Activated CD4-positive, alpha-beta T cell treated with anti-CD3 and anti-CD28 coated beads, Interleukin-10, Interleukin-2, amounts not matched to agents 100 ng/mL and 50 ng/mL, durations not matched to agents 16 hours and 8 hours (primary cell): ENCODE measurements around the gene PPP1R3F.
A peak's percentile ranks its signal among the peaks of the same experiment; 100 is the strongest.

ENCODE experiments used
- DNase-seq: peaks from one replicate; pipeline ENCODE4 v3.0.0-alpha.2; 2020

Gene PPP1R3F, protein sequence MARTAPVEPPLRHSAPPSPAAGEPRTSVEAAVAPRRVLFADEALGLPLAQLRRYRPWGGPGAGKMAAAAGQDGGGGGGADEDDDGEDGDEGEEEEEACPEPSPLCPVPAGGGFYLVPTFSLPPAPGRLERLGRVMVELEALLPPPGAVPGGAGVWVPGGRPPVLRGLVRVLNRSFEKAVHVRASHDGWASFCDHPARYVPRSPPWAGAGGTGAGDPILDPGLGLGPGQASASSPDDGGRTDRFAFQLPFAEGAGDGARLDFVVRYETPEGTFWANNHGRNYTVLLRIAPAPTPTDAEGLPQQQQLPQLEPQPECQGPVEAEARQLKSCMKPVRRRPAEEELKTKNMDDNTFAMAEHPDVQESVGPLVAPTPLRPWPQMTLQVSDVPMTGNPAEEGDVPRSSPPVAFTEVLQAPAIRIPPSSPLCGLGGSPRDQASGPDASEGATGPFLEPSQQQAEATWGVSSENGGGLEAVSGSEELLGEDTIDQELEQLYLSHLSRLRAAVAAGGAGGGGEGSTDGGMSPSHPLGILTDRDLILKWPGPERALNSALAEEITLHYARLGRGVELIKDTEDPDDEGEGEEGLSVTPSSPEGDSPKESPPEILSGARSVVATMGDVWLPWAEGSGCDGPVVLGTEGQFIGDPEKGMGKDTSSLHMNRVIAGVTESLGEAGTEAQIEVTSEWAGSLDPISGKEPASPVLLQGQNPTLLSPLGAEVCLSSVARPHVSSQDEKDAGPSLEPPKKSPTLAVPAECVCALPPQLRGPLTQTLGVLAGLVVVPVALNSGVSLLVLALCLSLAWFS

DNA sequence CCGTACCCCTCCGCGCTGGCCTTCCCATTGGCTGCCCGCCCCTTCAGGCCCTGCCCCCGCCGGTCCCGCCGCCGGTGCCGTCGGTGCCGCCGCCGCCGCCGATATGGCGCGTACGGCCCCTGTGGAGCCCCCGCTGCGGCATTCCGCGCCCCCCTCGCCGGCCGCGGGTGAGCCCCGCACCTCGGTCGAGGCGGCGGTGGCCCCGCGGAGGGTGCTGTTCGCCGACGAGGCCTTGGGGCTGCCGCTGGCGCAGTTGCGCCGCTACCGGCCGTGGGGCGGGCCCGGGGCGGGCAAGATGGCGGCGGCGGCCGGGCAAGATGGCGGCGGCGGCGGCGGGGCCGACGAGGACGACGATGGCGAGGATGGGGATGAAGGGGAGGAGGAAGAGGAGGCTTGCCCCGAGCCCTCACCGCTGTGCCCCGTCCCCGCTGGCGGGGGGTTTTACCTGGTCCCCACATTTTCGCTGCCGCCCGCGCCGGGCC is at the start of gene PPP1R3F:
Gene PPP1R3F (plus strand): TSS at position 27 of the 482 bp plus-strand sequence. CDS start 77 bp downstream, at position 104.
- DNase-seq, result no peak

- DNase-seq, result no peak
Observed at GRCh38 chrX:49220100-49220499, 49.5 kb upstream of the PPP1R3F start.

GRCh38 chrX:49221868-49222267 is 47.7 kb upstream of the PPP1R3F start:
- DNase-seq, result no peak

DNA sequence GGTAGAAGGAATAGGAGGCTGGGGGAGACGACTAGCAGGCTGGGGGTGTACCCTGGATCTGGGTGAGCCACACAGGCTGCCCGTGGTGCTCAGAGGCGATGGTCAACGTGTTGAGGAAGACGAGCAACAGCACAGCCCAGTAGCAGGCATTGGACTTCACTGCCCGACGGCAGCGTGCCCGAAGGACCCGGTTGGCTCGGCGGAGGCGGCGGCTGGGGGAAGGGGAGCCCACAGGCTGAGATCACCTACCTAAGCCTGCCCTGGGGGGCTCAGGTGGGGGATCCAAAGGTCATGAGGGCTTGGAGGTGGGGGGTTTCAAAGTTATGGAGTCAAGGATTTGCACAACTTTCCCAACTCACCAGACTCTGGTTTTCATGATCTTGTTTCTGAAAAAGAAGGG is 43.7 kb upstream of the PPP1R3F start:
- no peak for DNase-seq

DNA sequence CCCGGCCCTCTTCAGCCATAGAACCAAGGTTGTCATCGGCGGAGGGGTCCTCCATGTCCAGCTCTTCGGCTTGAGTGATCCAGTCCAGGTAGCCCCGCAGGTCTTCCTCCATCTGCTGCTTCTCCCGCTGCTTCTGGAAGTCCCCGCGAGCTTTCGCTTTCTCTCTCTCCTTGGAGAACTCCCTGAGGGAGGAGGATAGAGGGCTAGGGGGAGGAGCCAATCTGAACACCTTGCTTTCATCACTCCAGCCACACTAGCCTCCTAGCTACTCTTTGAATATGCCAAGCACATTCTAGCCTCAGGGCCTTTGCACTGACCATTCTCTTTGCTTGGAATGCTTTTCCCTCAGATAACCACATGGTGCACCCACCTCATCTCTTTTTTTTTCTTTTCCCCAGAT is 42.6 kb upstream of the PPP1R3F start:
- DNase-seq, result no peak

GRCh38 chrX:49227726-49228125 is 41.9 kb upstream of the PPP1R3F start:
- no peak for DNase-seq

GRCh38 chrX:49228185-49228584 is 41.4 kb upstream of the PPP1R3F start:
- no peak for DNase-seq

DNA sequence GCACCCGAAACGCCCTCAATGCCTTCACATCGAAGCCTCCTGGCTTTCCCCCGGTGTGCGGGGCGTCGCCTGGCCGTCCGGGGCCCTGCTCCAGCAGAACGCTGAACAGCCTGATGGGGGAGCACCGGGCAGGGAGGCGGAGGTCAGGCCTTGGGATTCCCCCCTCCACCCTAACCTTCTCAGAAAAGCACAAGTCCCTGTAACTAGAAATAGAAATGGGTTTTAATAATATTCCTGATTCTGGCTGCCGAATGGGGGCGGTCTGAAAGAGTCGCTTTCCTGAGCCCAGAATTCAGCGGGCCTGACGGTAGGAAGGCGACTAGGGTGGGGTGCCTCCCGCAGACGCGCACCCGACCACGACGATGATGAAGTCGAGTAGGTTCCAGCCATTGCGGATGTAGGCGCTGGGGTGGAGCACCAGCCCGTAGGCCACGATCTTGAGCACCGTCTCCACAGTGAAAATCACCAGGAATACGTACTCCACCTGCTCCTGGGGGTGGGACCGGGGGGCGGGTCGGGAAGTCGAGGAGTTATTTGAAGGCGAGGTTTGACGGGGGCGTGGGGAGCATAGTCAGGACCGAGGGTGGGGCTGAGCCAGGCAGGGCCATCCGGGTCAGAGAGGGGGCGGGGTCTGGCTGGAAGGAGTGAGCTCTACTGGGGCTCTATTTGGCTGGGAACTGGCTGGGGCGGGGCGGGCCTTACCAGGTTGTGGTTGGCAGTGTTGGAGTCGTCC is 38.9 kb upstream of the PPP1R3F start:
- DNase-seq, result peak; percentile 62

- DNase-seq, result no peak
Observed at GRCh38 chrX:49231333-49232000, 38.1 kb upstream of the PPP1R3F start.

DNA sequence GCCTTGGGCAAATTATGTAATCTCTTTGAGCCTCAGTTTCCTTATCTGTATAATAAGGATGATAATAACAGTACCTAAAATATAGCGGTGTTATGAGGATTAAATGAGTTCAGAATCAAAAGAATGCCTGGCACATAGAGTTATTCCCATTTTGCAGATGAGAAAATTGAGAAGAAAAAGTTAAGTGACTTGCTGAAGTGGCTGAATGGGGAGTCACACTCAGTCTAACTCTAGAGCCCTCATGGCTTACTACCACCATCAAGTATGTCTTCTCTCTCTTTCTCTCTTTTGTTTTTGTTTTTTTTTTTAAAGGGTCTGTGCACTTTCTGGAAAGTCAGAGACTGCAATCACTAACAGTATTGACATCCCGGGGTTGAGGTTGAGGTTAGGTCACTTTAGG is 37.1 kb upstream of the PPP1R3F start:
- no peak for DNase-seq

GRCh38 chrX:49233176-49233575 is 36.4 kb upstream of the PPP1R3F start, which contains the start of gene CACNA1F:
Gene CACNA1F (minus strand): TSS chrX:49233340. CDS start chrX:49233309, 31 bp downstream.
- DNase-seq, result no peak

- DNase-seq, result no peak
Observed at GRCh38 chrX:49233887-49234555, 35.6 kb upstream of the PPP1R3F start.

DNA sequence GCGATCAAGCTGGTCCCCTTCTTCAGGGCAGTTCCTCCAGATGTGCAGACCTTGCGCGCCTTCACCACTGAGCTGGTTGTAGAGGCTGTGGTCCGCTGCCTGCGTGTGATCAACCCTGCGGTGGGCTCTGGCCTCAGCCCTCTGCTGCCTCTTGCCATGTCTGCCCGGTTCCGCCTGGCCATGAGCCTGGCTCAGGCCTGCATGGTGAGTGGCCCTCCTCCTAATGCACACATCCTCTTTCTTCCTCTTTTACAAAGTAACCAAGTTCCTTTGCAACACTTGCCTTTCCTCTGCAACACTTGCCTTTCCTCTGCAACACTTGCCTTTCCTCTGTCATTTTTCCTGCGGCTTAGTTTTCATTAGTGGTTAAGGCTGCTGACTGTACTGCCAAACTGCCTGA is 32.5 kb upstream of the PPP1R3F start:
- no peak for DNase-seq

DNA sequence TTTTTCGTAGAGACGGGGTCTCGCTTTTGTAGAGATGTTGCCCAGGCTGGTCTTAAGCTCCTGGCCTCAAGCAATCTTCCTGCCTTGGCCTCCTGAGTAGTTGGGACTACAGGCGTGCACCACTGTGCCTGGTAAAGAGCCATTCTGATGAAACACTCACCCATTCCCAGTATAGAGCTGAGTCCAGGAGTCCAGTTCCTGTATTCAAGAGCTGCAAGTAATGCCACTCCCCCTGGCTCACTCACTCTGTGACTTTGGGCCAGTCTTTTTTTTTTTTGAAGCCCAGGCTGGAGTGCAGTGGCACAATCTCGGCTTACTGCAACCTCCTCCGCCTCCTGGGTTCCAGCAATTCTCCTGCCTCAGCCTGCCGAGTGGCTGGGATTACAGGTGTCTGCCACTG is 30.9 kb upstream of the PPP1R3F start:
- DNase-seq, result no peak

DNA sequence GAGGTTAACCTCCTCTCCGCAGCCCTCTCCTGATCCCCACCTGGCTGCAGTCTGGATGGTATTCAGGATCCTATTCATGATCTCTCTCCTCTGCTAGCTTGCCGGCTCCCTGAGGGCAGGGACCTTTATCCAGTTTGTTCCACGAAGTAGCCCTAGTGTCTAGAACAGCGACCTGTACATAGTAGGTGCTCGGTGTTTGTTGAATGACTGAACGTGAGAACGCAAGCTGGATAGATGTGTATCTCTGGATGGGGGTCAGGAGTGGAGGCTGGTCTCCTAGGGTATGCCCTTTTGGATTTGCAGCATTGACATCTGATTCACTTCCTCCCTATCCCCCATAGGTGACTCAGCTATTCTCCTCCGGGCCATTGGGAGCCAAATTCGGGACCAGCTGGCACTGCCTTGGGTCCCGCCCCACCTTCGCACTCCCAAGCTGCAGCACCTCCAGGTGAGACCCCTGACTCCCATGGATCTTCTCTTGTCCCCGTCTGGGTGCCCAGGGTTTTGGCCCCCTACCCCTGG is 27.0 kb upstream of the PPP1R3F start:
- DNase-seq, result no peak

- no peak for DNase-seq
Observed at GRCh38 chrX:49243166-49243565, 26.4 kb upstream of the PPP1R3F start.

DNA sequence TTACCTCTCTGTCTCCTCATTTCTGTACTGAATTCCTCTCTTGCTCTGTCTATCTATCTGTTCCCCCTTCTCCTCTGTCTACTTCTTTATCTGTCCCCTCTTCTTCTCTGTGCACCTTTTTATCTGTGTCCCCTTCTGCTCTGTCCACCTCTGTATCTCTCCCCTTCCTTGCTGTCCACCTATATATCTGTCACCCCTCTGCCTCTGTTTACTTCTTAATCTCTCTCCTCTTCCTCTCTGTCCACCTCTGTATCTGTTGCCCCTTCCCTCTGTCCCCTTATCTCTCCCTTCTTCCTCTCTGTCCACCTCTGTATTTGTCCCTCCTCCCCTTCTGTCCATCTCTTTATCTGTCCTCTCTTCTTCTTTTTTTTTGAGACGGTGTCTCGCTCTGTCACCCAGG is 25.4 kb upstream of the PPP1R3F start:
- DNase-seq, result no peak

GRCh38 chrX:49246541-49246940 is 23.1 kb upstream of the PPP1R3F start:
- no peak for DNase-seq

- no peak for DNase-seq
Observed at GRCh38 chrX:49247346-49247745, 22.2 kb upstream of the PPP1R3F start.

GRCh38 chrX:49247916-49248811 is 21.4 kb upstream of the PPP1R3F start:
- no peak for DNase-seq

GRCh38 chrX:49249071-49249470 is 20.5 kb upstream of the PPP1R3F start:
- DNase-seq, result no peak
